IMR-90 (cell line): ENCODE results near the gene RECK. TPM values are rescaled to one million over a fixed set of nuclear protein-coding genes. Genes with fewer than 3 reads are reported as not detected.

Experiments used
- ATAC-seq: fragments of 200-7000 bp; cut with Tn5 transposase; 2 replicates; pipeline ENCODE4 v1.9.1; 2020; ENCODE audit warnings: low read depth, mild to moderate bottlenecking, moderate library complexity
- BruUV-seq: library from RNA; stranded (reverse); fragments of 400-500 nt; replicated peaks from 2 replicates; lab custom pipeline; 2021; lab: Mats Ljungman, UMichigan
- CTCF ChIA-PET: fragments of 300-600 bp; formaldehyde crosslinking; extraction: SDS; loops from one replicate; lab custom pipeline; 2021; ENCODE audit warnings: antibody characterized with exemption; lab: Yijun Ruan, JAX
- POLR2A ChIA-PET: fragments of 300-600 bp; sonication (Branson Sonifier 250); formaldehyde crosslinking; loops from one replicate; lab custom pipeline; 2022; ENCODE audit warnings: antibody characterized with exemption; ENCODE audit not compliant: unreplicated experiment; lab: Charles Lee
- DNase-seq: peaks from one replicate; pipeline ENCODE4 v3.0.0; 2013
- H2AFZ ChIP-seq: replicated peaks from 2 replicates; pipeline ENCODE3; 2013; ENCODE audit warnings: low read length, mild to moderate bottlenecking; ENCODE audit not compliant: poor library complexity
- H2AK5ac ChIP-seq: 2 replicates; pipeline ENCODE4 v1.6.1; 2013; ENCODE audit warnings: low read depth, low read length, inconsistent platforms
- H2AK9ac ChIP-seq: replicated peaks from 2 replicates; pipeline ENCODE3; 2013; ENCODE audit warnings: mild to moderate bottlenecking, low read depth, low read length, moderate library complexity; ENCODE audit not compliant: poor library complexity
- H2BK120ac ChIP-seq: 2 replicates; pipeline ENCODE4 v1.6.1; 2013; ENCODE audit warnings: low read depth, low read length, inconsistent platforms
- H2BK15ac ChIP-seq: 3 replicates; pipeline ENCODE4 v1.6.1; 2013; ENCODE audit warnings: low read depth, low read length, inconsistent platforms
- H2BK20ac ChIP-seq: 2 replicates; pipeline ENCODE4 v1.6.1; 2013; ENCODE audit warnings: low read depth, mild to moderate bottlenecking, inconsistent platforms, low read length, moderate library complexity
- H2BK5ac ChIP-seq: 2 replicates; pipeline ENCODE4 v1.6.1; 2013; ENCODE audit warnings: mild to moderate bottlenecking, low read depth, low read length, inconsistent platforms; ENCODE audit not compliant: poor library complexity, severe bottlenecking
- H3K14ac ChIP-seq: replicated peaks from 2 replicates; pipeline ENCODE4 v1.6.1; 2013; ENCODE audit warnings: low read depth, low read length, inconsistent platforms
- H3K18ac ChIP-seq: 2 replicates; pipeline ENCODE4 v1.6.1; 2013; ENCODE audit warnings: low read depth, low read length, control low read depth
- H3K23ac ChIP-seq: 2 replicates; pipeline ENCODE4 v1.6.1; 2013; ENCODE audit warnings: low read depth, low read length, inconsistent platforms
- H3K27ac ChIP-seq: 2 replicates; pipeline ENCODE4 v1.5.1; 2013; ENCODE audit warnings: mild to moderate bottlenecking, control low read depth, low read length; ENCODE audit not compliant: insufficient read depth
- H3K27me3 ChIP-seq: 2 replicates; pipeline ENCODE4 v1.6.1; 2013; ENCODE audit warnings: low read length; ENCODE audit not compliant: control insufficient read depth, insufficient read depth
- H3K36me3 ChIP-seq: 2 replicates; pipeline ENCODE4 v1.6.1; 2013; ENCODE audit warnings: low read length, mixed read lengths; ENCODE audit not compliant: control insufficient read depth, insufficient read depth
- H3K4ac ChIP-seq: 2 replicates; pipeline ENCODE4 v1.6.1; 2013; ENCODE audit warnings: low read depth, low read length, inconsistent platforms
- H3K4me1 ChIP-seq: 2 replicates; pipeline ENCODE4 v1.6.1; 2013; ENCODE audit warnings: low read length, mixed read lengths; ENCODE audit not compliant: control insufficient read depth, insufficient read depth
- H3K4me2 ChIP-seq: 2 replicates; pipeline ENCODE4 v1.6.1; 2013; ENCODE audit warnings: low read depth, mild to moderate bottlenecking, control low read depth, low read length, moderate library complexity
- H3K4me3 ChIP-seq: 2 replicates; pipeline ENCODE4 v1.5.1; 2013; ENCODE audit warnings: low read depth, mild to moderate bottlenecking, control low read depth, low read length, moderate library complexity; ENCODE audit not compliant: insufficient read depth
- H3K56ac ChIP-seq: 2 replicates; pipeline ENCODE4 v1.6.1; 2013; ENCODE audit warnings: low read length, inconsistent platforms; ENCODE audit not compliant: insufficient read depth; ENCODE audit errors: extremely low read depth
- H3K79me1 ChIP-seq, 2 experiments: 2 replicates each; pipeline ENCODE4 v1.6.1; 2013; ENCODE audit warnings: low read length in 2 of 2, inconsistent platforms in 1 of 2, low read depth in 1 of 2
- H3K9ac ChIP-seq: 2 replicates; pipeline ENCODE4 v1.6.1; 2013; ENCODE audit warnings: low read depth, low read length, control low read depth
- H3K9me1 ChIP-seq: 2 replicates; pipeline ENCODE4 v1.6.1; 2013; ENCODE audit warnings: low read length, inconsistent platforms; ENCODE audit not compliant: insufficient read depth
- H3K9me3 ChIP-seq: 2 replicates; pipeline ENCODE4 v1.6.1; 2013; ENCODE audit warnings: low read length; ENCODE audit not compliant: control insufficient read depth, insufficient read depth
- H4K20me1 ChIP-seq: 2 replicates; pipeline ENCODE4 v1.6.1; 2013; ENCODE audit warnings: low read length, inconsistent platforms; ENCODE audit not compliant: insufficient read depth
- H4K5ac ChIP-seq: 2 replicates; pipeline ENCODE4 v1.6.1; 2013; ENCODE audit warnings: mild to moderate bottlenecking, low read depth, low read length, control low read depth
- H4K8ac ChIP-seq, 2 experiments: 2 replicates each; pipeline ENCODE4 v1.6.1; 2013; ENCODE audit warnings: low read depth in 2 of 2, low read length in 2 of 2, control low read depth in 1 of 2, inconsistent platforms in 1 of 2
- H4K91ac ChIP-seq: 2 replicates; pipeline ENCODE4 v1.6.1; 2013; ENCODE audit warnings: low read depth, low read length, inconsistent platforms; ENCODE audit not compliant: insufficient read depth
- BHLHE40 ChIP-seq: fragments of 150-350 bp; IDR thresholded peaks from 2 replicates; pipeline ENCODE4 v1.6.1; 2016; ENCODE audit warnings: mild to moderate bottlenecking, low read depth, low read length
- CEBPB ChIP-seq: IDR thresholded peaks from 2 replicates; pipeline ENCODE4 v1.6.1; 2012; ENCODE audit warnings: low read depth, low read length, improper control_type of control experiment
- CHD1 ChIP-seq: IDR thresholded peaks from 2 replicates; pipeline ENCODE4 v1.6.1; 2012; ENCODE audit warnings: low read depth, low read length, improper control_type of control experiment
- CTCF ChIP-seq: conservative IDR thresholded peaks from 2 replicates; pipeline ENCODE4 v1.5.1; 2012; ENCODE audit warnings: mild to moderate bottlenecking, low read depth, low read length, improper control_type of control experiment
- ELK1 ChIP-seq: fragments of 150-350 bp; IDR thresholded peaks from 2 replicates; pipeline ENCODE4 v1.6.1; 2016; ENCODE audit warnings: low read depth, mild to moderate bottlenecking, low read length, moderate library complexity, borderline replicate concordance
- FOS ChIP-seq: fragments of 150-350 bp; IDR thresholded peaks from 2 replicates; pipeline ENCODE4 v1.6.1; 2016; ENCODE audit warnings: low read depth, low read length
- MAFK ChIP-seq: IDR thresholded peaks from 2 replicates; pipeline ENCODE4 v1.6.1; 2012; ENCODE audit warnings: low read depth, low read length, improper control_type of control experiment
- MAZ ChIP-seq: IDR thresholded peaks from 2 replicates; pipeline ENCODE4 v1.6.1; 2012; ENCODE audit warnings: low read depth, mild to moderate bottlenecking, low read length, improper control_type of control experiment, moderate library complexity, borderline replicate concordance
- MXI1 ChIP-seq: IDR thresholded peaks from 2 replicates; pipeline ENCODE4 v1.6.1; 2012; ENCODE audit warnings: low read depth, mild to moderate bottlenecking, low read length, moderate library complexity, borderline replicate concordance
- NFE2L2 ChIP-seq: fragments of 150-350 bp; IDR thresholded peaks from 2 replicates; pipeline ENCODE4 v1.6.1; 2016; ENCODE audit warnings: low read depth, mild to moderate bottlenecking, low read length
- POLR2A ChIP-seq: IDR thresholded peaks from 2 replicates; pipeline ENCODE4 v1.6.1; 2012; ENCODE audit warnings: mild to moderate bottlenecking, low read depth, low read length
- RAD21 ChIP-seq: IDR thresholded peaks from 2 replicates; pipeline ENCODE4 v1.6.1; 2012; ENCODE audit warnings: low read length, improper control_type of control experiment
- RCOR1 ChIP-seq: IDR thresholded peaks from 2 replicates; pipeline ENCODE4 v1.6.1; 2012; ENCODE audit warnings: mild to moderate bottlenecking, low read length, improper control_type of control experiment; ENCODE audit not compliant: insufficient replicate concordance
- RFX5 ChIP-seq: IDR thresholded peaks from 2 replicates; pipeline ENCODE4 v1.8.0; 2012; ENCODE audit warnings: low read depth, mild to moderate bottlenecking, low read length, moderate library complexity
- SMC3 ChIP-seq: fragments of 150-350 bp; IDR thresholded peaks from 2 replicates; pipeline ENCODE4 v1.6.1; 2016; ENCODE audit warnings: low read depth, mild to moderate bottlenecking, antibody characterized with exemption, low read length, moderate library complexity
- WGBS, 2 experiments: methylation state at CpG; one replicate each; pipeline versions ENCODE4 v1.1.5 to v1.1.7; 2013; ENCODE audit warnings: missing lambda C conversion rate in 2 of 2; ENCODE audit not compliant: insufficient read length in 1 of 2; ENCODE audit errors: extremely low coverage in 2 of 2; 5-methylcytosine and 5-hydroxymethylcytosine counted together
- dilution Hi-C: fragments of 300-500 bp; cut with HindIII; formaldehyde crosslinking; loops from one replicate; pipeline ENCODE4 v1.14.3; 2018; ENCODE audit warnings: low sequenced_read_pairs; ENCODE audit not compliant: unreplicated experiment
- in situ Hi-C: fragments of 300-500 bp; cut with MboI; formaldehyde crosslinking; loops from 3 replicates; pipeline ENCODE4 v1.14.3; 2019; ENCODE audit warnings: low sequenced_read_pairs, inconsistent platforms, mixed read lengths
- intact Hi-C: fragments of 100-400 bp; cut with micrococcal nuclease; formaldehyde crosslinking; loops from 2 replicates; pipeline ENCODE4 v1.10.0; 2022
- polyA plus RNA-seq, 3 experiments: library from polyadenylated mRNA; depleted of rRNA; stranded (reverse); fragments of >200 nt; gene quantifications; 2 replicates each; pipeline ENCODE4 v1.2.3, GENCODE V29; 2012; ENCODE audit warnings: low replicate concordance in 1 of 3
- total RNA-seq: library from RNA; depleted of rRNA; stranded (reverse); fragments of >200 nt; gene quantifications from 2 replicates; pipeline ENCODE4 v1.2.3, GENCODE V29; 2012
- TF ChIP-seq, protein P1 (sequence below): fragments of 150-350 bp; IDR thresholded peaks from 2 replicates; pipeline ENCODE4 v1.6.1; 2017; ENCODE audit warnings: mild to moderate bottlenecking, antibody characterized with exemption, low read length, low read depth

RECK gene
- total and polyA plus RNA-seq, 2 of the 4 experiments (the other 2 are of a cell fraction): 23.5 to 44.0 TPM

GRCh38 chr9:36129139-36129538 is 92.4 kb downstream of the RECK start:
- intact Hi-C loops: no loop called here
- no peak for TF ChIP-seq MAFK
- TF ChIP-seq MXI1: no peak
- no peak for TF ChIP-seq CHD1
- no peak for TF ChIP-seq MAZ
- TF ChIP-seq ELK1: no peak
- no peak for TF ChIP-seq POLR2A
- no peak for TF ChIP-seq RAD21
- no peak for TF ChIP-seq RCOR1
- TF ChIP-seq BHLHE40: no peak
- no peak for TF ChIP-seq CEBPB
- no peak for TF ChIP-seq CTCF
- TF ChIP-seq, protein P1, sequence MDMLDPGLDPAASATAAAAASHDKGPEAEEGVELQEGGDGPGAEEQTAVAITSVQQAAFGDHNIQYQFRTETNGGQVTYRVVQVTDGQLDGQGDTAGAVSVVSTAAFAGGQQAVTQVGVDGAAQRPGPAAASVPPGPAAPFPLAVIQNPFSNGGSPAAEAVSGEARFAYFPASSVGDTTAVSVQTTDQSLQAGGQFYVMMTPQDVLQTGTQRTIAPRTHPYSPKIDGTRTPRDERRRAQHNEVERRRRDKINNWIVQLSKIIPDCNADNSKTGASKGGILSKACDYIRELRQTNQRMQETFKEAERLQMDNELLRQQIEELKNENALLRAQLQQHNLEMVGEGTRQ: no peak
- TF ChIP-seq RFX5: no peak
- no peak for TF ChIP-seq NFE2L2
- TF ChIP-seq SMC3: no peak
- TF ChIP-seq FOS: no peak
- H2BK5ac ChIP-seq: no peak overlapping the region
- H3K4me3 ChIP-seq: no peak overlapping the region
- H3K4ac ChIP-seq: no peak overlapping the region
- no peak overlapping the region for H2AK5ac ChIP-seq
- no peak for ATAC-seq
- no peak overlapping the region for H2AK9ac ChIP-seq
- no peaks in the 10 kb centered on the region for H3K79me1 ChIP-seq
- no peaks in the 10 kb centered on the region for H3K27me3 ChIP-seq
- no peak overlapping the region for H3K4me2 ChIP-seq
- no peak overlapping the region for H3K9ac ChIP-seq
- H3K18ac ChIP-seq: no peak overlapping the region
- ChIA-PET CTCF (interaction anchor here (0.6 kb wide), 1 partner anchor 356 kb away, joined by 3 read pairs; no protein-coding TSS in a partner anchor), POLR2A (no interaction called here)
- H2BK20ac ChIP-seq: no peak overlapping the region
- H2AFZ ChIP-seq: no peak overlapping the region
- dilution Hi-C loops: no loop called here
- H2BK15ac ChIP-seq: no peak overlapping the region
- H3K9me3 ChIP-seq: no peaks in the 10 kb centered on the region
- H3K27ac ChIP-seq: no peak overlapping the region
- H4K91ac ChIP-seq: no peak overlapping the region
- H3K56ac ChIP-seq: no peak overlapping the region
- H4K5ac ChIP-seq: no peak overlapping the region
- H3K9me1 ChIP-seq: no peaks in the 10 kb centered on the region; the same call in 1 of the 2 replicates
- no peak overlapping the region for H4K8ac ChIP-seq
- WGBS, 2 experiments: no CpG with 5 or more reads among the region's 12 CpGs
- no peaks in the 10 kb centered on the region for H4K20me1 ChIP-seq
- no TSS peak for BruUV-seq
- H3K14ac ChIP-seq: no peak overlapping the region
- in situ Hi-C loops: no loop called here
- DNase-seq: no peak
- no peak overlapping the region for H3K23ac ChIP-seq
- H3K4me1 ChIP-seq: no peaks in the 10 kb centered on the region
- no peak overlapping the region for H2BK120ac ChIP-seq
- H3K36me3 ChIP-seq: peaks cover 17% of the 10 kb centered on the region
